CD4-positive, alpha-beta T cell treated with Interleukin-10 for 1 hour (primary cell): ENCODE results near the gene RAI1.

Source experiments
- DNase-seq: peaks from one replicate; pipeline ENCODE4 v3.0.0-alpha.2; 2020

Gene RAI1

DNA sequence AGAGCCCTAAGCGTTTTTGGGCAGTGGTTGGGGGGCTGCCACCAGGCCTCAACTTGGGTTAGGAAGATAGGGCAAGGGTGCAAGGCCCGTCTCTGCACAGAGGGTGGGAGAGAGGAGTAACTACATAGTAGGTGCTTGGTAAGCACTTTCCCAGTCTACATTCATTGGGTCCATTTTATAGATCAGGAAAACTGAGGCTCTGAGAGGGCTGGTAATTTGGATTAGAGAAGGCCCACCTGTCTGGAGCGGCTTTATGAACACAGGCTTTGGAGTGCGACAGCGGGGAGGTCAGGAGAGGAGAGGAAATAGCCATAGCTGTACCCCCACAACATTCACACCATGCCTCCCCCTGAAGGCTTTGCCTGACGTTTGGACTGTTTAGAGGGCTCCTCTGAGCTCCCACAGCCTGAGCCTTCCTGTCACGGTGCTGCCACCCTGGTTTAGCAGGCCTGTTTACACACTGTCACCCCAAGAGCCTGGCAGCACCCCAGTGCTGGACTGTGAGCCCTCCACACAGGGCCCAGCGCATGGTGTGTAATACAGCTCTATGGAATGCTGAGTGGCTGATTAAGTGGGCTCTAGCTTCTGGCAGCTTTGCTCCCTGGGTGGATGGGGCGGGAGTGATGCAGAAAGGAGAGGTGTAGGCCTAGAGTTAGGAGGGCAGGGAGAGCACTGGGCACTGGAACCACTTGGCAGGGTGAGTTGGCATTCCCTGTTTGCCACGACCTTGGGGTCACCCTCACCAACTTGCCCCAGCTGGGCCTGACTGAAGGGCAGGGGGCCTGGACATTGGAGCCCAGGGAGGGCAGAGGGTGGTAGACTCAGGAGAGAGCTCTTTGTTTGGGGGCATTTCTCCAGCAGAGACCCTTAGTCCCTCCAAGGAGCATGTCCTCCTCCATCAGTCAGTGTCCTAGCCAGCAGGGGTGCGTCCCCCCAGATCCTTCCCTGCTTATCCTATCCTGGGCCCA is 73.7 kb downstream of the RAI1 start:
- DNase-seq = no peak

DNA sequence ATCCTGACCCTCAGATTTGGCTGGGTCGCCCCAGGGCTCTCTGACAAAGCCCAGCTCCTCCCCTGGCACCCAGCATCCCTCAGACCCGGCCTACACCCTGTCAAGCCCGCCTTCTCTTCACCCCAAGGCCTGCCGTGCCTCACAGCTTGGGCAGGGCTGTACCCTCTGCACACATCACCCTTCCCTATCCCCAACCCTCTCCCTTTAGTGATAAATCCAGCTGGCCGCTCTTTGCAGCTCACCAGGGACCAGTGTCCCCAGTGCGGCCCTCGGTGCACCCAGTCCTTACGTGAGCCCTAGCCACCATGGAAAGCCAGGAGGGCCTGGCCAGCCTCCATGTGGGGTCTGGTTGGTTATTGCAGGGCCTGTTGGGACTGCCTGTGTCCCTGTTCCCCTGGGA is 74.5 kb downstream of the RAI1 start:
- DNase-seq = no peak

DNA sequence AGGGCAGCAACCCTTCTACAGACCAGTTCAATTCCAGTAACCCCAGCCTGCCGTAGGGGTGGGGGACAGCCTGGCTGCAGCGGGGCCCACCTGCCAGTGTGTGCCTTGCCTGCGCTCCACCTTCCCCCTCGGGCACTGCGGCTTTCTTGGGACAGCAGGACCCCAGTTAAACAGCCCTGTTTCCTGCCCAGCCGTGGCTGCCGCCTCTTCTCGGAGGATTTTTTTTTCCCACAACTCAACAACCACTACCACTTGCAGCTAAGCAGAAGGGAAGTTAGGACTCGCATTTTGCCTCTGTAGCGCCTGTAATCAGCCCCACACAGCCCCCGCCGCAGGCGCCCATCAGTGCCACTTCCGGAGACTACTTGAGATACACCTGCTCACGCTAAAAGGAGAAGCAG is 76.1 kb downstream of the RAI1 start:
- peak; percentile 33 for DNase-seq

DNA sequence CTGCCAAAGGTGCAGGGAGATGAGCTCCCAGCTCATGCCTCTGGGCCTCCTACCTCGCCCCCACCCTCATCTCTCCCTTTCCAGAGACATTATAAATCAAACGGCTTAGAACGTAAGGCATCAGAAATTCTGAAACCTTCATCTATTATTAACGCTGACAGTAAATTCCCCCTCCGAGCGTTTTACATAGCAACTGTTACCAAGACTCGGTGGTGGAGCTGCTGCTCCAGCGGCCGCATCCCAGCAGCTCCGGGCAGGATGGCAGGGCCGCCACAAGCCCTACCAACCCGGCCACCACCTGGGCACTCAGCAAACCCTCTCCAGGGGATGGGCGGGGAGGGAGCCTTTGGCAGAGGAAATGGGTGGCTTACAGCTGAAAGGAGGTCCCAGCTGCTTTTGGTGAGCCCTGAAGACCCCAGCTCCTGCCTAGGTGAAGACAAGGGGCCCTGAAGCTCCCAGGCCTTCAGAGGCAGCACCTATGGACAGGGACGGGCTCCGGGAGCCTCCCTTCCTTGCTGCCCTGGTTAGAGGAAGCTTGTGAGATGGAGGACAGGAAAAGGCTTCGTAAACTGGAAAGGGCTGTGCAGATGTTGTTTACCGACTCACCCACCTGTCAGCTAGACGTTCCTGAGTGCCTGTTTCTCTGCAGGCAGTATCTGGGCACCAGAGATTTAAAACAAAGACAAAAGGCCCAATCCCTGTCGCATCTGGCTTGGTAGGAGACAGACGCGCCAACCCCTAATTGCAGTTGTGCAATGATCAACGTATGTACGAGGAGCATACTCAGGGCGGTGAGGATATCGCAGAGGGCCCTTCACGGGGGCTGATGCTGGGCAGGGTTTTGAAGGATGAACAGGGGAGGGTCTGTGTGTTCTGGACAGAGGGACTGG is 76.9 kb downstream of the RAI1 start:
- DNase-seq = no peak

DNA sequence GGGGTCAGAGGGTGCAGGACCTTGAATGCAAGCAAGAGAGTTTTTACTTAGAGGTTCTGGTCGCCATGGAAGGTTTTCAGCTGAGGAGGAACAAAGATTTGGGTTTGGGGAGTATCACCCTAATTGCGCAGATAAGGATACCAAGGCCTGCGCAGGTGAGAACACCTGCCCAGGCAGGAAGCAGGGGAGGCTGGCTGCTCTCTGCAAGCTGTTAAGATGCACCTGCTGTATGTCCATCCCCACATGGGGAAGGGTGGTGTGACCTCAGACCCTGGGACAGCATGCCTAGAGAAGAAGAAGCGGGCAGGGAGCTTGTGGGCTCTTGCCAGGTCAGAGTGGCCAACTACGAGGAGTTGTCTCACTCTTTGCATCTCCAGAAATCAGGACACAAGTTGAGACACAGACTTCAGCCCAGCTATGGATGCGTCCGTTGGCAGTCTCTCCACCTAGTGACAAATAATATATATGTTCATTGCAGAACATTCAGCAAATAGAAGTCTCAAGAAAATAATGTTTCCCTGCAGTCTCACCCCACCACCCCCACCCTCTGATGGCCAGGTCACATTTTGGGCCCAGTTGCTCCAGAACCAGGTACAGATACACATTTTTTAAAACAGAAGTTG is 77.8 kb downstream of the RAI1 start:
- no peak for DNase-seq

DNA sequence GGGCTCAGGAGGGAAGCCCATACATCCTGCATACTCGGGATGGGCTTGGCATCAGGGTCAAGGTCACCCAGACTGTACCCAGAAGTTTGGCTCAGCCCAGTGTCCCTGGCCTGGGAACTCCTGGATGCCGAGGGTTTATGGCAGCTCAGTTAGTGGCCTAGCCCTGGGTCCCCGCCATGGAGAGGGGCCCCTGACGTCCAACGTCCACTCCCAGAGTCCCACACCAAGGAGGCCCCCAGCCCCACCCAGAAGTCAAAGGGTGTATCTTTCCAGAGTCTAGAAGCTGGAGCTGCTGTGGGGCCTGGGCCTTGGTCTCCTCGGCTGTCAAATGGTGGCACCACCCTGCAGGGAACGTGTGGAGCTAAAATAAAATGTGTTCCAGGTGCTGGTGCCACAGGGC is 79.1 kb downstream of the RAI1 start:
- DNase-seq = no peak

DNA sequence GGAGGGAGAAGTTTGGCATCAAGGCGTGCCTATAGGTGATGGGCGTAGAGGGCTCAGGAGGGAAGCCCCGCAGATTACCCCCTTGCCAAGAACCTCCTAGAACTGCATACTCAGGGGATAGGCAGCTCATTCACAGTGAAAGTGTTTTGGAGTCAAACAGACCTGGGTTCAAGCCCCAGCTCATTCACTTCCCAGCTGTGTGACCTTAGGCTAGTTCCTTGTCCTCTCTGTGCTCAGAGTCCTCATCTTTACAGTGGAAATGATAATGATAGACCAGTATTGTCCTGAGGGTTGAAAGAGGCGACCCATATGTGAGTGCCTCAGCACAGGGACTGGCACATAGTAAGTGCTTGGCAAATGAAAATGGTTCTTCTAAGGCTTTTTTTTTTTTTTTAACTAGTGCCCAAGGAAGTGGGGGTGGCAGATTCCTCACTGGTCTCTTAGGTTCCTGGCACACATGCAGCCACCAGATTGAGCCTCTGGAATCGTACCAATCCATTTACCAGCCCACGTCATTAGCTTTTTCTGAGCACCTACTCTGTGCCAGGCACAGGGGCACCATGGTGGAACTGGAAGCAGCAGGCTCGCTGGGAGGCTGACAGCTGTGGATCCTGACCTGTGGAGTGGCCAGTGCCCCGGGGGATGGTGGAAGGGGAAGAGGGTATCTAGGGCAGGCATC is 79.8 kb downstream of the RAI1 start:
- no peak for DNase-seq

DNA sequence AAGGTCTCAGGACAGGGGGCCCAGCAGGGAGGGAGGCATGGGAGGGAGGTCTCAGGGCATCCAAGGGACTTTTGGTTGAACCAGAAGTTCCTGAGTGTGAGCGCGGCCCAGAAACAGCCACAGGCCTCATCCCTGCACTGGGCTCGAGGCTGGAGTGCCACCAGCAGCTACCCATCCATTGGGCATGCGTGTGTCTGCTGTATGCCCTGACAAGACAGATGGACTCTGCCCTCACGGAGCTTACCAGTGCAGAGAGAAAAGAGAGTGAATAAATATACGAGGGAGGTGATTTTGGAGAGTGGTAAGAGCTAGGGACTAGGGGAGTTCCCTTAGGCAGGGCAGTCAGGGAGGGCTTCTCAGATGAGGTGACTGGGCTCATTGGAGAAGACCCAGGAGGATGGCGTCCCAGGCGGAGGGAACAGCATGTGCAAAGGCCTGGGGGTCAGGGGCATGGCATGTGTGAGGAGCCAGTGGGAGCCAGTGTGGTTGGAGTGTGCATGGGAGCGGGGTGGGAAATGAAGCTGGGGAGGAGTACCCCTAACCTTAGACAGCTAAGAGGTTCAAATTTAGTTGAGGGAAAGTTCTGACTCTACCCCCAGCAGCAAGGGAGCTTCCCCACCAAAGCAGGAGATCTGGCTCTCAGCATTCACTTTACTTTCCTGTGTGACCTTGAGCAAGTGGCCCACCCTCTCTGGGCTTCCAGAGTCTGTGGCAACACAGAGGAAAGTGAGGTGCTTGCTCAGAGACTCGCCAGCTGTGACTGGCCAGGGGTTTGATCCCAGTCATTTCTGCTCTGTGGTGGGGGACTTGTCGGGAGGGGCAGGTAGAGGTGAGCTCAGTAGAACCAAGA is 80.9 kb downstream of the RAI1 start:
- DNase-seq = no peak

DNA sequence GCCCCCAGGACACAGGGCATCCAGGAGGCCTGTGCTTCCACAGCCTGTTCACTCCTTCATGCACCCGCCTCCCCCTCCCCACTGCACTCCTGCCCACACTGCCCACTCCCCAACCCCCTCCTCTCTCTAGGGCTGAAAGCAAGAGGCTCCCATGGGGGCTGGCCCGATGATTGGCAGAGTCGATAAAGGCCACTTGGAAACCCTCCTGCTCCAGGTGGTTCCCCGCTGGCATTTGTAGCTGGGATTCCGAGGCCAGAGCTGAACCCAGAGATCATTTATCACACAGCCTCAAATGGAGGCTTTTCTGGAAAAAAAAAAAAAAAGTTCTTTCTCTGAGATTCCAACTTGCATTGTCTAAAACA is 81.5 kb downstream of the RAI1 start:
- DNase-seq = no peak

DNA sequence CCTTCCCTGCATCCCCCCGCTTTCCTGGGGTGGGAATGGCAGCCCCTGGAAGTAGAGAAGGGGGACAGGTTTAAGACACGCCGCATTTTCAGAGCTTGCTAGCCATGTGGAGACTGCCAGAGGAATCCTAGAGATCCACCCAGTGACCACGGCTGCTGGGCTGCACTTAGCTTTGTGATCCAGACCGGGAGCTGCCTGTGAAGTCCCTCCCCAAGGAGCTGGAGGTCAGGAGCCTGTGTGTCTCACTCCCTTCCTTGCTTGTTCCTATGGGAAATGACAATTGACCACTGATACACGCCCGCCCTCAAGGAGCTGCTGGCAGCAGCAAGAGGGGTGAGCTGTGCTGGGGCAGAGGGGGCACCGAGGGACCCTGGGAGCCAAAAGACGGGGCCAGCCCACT is 81.9 kb downstream of the RAI1 start:
- no peak for DNase-seq

DNA sequence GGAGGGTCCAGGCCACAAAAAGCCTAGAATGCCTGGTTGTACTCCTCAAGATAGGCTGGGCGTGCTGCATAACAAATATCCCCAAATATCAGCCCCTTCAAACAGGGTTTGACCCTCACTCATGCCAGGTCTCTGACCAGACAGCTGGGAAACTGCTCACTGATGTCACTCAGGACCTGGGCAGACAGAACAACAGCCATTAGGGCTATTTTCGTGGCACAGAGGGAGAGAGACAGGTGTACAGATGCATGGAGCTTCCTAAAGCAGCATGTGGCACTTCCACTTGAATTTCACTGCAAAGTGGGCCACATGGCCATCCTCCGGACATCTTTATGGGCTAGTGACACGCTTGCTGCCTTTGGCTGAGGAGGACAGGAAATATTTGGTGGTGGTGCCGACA is 82.5 kb downstream of the RAI1 start:
- DNase-seq = no peak

DNA sequence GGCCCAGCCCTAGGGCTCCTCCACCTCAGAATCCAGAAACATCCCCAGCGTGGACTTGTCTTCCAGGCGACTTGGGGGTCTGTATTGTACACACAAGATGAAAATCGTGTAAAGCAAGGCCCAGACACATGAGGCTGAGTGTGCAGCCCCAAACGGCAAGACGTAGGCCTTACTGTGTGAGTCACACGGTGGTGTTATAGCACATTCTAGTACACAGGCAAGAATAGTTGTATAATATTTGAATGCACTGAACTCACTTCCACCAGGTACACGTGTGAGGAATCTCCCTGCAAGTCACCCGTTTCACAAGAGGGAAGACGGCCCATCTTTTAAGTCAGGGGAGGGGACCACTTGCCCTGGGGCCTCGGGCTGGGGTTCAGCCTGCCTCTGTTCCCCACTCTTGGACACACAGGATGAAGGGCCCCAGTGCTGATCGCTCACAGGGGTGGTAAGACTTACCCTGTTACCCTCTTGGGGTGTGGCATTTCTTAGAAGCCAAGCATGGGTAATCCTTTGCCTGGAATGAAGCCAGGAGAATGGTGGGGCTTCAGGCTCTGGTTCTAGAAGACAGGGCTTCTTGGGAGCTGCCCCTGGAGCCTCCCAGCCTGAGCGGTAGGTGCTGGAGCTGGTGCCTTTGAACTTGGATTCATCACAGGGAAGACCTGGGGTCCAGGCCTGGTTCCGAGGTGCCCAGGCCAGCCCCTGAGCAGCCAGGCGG is 84.3 kb downstream of the RAI1 start:
- DNase-seq = no peak

DNA sequence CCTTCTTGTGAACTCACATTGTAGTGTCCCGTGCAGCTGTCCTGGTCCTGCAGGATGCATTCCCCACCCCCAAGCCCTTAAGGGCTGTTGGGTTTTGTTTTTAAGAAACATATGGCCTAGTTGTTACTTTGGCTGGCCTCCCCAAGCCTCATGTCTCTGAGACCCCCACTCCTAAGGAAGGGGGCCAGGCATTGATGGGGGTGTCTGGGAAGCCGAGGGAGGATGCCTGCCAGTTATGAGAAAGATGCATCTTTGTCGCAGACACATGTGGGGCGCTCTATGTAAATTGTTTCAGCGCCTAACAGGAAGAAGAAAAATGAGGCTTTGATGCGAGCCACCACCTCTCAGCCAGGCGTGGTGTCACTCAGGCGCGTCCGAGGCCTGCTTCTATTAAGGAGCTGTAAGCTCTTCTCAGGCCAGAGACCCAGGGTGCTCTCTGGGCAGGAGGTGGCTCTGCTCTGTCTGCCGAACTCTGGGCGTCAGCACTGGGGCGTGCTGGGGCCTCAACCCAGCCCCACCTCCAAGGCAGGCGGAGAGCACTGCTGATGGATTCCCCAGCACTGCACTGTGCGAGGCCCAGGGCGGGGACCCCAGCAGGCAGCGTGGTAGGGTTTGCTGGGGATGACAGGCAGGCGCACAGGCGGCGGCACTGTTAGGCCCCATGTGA is 85.0 kb downstream of the RAI1 start:
- DNase-seq = no peak

DNA sequence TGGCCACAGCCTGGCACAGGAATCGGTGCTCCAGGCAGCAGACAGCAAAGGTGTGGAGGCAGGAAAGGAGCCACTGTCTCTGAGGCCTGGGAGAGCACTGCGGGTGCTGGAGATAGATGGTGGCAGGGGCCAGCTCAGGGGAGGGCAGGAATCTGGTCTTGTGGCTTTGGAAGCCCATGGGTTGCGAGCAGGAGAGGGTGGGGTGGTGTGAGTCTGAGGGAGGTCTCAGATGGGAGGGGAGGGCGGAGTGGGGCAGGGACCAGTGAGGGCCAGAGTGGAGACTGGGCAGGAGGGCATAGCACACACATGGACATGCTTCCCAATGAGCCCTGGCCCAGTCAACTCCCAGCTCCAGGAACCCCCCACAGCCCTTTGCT is 85.5 kb downstream of the RAI1 start:
- no peak for DNase-seq

DNA sequence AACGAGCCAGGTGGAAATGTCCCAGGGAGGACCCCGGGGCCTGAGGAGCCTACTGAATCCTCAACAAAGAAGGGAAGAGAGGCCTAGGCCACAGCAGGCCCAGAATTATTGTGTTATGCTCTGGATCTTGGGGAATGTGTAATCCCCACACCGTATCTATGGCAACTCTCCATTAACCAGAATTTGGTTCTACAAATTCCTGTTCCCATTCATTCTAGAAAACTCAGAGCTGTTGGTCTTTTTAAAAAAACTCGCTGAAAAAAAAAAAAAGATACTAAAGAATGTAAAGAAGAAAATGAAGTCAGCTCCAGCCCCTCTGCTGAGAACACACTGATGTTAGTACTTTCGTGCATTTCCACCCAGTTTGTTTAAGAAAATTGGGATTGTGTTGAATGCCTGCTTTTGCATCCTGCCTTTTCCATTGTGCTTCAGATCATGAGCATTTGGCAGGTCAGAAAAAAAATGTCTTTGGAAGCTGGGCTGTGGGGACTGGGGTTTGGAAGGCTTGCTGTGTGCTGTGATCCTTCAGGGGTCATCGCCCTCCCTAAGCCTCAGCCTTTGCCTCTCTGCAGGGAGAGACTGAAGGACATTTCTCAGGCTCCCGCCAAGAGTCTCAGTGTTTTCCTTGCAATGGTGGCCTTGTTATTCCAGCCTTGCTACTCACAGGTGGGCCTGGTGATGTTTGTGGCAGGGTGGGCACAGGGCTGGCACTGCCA is 86.1 kb downstream of the RAI1 start:
- no peak for DNase-seq

DNA sequence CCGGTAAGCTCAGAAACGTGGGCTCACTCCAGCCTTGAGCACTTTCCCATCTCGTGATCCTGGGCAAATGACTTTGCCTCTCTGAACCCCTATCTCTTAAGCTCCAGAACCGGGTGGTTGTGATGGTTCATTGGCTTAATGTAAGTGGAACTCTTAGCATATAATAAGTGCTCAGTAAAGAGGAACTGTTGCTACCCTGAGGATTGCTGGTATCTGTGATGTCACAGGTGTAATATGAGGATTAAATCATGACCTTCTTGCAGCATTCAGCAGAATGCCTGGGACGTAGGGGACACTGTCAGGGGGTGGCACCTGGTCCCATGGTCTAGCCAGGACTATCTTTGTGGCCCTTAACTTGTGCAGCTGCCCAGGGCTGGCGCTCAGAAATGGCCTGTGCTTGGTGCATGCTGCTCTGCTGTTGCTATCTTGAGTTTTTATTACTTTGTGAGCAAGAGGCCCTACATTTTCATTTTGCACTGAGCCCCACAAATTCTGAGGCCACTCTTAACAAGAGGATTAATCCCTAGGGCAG is 86.7 kb downstream of the RAI1 start:
- DNase-seq = no peak

DNA sequence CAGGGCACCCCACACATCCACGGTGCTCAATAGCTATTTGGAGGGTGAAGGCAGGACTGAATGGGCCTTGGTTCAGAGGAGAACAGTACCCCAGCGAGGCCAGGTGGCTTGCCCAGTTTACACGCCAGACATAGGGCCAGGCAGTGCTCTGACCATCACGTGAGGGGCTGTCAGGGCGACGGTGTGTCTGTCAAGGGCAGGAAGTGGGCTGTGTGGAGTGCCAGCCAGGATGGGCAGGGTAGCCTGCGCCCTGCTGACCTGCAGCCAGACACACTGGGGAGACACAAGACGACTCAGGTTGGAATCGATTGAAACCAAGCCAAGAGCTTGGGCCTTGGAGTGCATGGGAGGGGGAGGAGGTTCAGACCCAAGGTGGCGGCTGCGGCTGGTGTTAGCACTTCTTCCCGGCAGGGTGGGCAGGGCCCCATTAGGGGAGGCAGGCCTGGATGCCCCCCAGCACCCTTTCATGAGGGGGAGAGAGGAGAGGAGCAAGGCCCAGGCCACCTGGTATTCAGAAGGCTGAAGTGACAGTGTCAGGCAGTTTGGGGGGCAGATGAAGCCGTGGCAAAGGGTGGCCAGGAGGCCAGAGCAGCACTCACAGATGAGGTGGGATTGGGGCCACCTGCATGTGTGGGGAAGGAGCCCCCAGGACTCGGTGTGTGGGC is 87.3 kb downstream of the RAI1 start:
- no peak for DNase-seq

DNA sequence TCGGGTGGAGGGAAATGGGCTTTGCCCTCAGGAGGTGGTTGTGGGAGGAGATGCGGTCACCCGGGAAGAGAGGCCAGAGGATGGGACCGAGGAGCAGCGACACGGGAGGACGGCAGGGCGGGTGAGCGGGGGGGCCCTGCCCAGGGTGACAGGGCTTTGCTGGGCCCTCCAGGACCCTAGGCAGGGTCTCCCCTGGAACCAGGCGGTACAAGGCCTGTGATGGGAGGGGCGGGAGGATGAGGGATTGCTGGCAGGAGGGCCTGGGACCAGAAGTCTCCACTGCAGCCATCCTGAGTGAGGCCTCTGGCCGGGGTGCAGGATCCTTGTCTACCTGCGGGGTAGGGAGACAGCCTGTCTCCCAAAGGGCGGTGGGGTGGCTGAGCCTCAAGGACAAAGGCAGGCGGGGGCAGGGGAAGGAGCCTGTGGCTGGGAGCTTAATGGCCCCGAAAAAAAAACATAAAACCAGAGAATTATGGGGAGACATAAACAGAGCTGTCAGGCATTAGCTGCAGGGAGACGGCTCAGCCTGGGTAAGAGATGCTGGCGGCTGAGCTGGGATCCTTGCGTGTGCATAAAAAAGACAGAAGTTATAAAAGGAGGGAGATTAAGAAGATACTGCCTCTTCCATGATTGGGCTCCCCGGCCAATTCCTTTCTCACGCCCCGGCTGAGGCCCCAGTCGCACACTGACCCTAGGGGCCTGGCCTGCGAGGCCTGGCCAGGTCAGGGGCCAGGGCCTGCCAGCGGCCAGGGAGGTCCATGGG is 88.8 kb downstream of the RAI1 start:
- DNase-seq = no peak
